MCF 10A (cell line): ENCODE data around the gene ATG4A. TPM values are rescaled to one million over a fixed set of nuclear protein-coding genes. Genes with fewer than 3 reads are reported as not detected.

Experiments used
- Bru-seq: library from RNA; stranded (reverse); fragments of 400-500 nt; gene quantifications from one replicate; lab custom pipeline; 2021; lab: Mats Ljungman, UMichigan
- BruChase-seq, 2 experiments: library from RNA; stranded (reverse); fragments of 400-500 nt; gene quantifications; one replicate each; lab custom pipeline; 2021; lab: Mats Ljungman, UMichigan
- BruUV-seq: library from RNA; stranded (reverse); fragments of 400-500 nt; replicated peaks from 2 replicates; lab custom pipeline; 2021; lab: Mats Ljungman, UMichigan
- CTCF ChIA-PET: fragments of 300-600 bp; sonication (Branson Sonifier 250); formaldehyde crosslinking; extraction: SDS; loops from one replicate; lab custom pipeline; 2021; ENCODE audit warnings: antibody characterized with exemption, inconsistent platforms; lab: Yijun Ruan, JAX
- POLR2A ChIA-PET: fragments of 300-600, 350-650 bp; sonication (Branson Sonifier 250); formaldehyde crosslinking; extraction: SDS; loops from one replicate; lab custom pipeline; 2020; ENCODE audit warnings: antibody characterized with exemption, inconsistent platforms; lab: Yijun Ruan, JAX
- DNase-seq: peaks from one replicate; pipeline ENCODE4 v3.0.0-alpha.2; 2018; ENCODE audit not compliant: unreplicated experiment
- H3K27ac Mint-ChIP-seq: one replicate; pipeline ENCODE4 v1.8.0; 2022; ENCODE audit warnings: mild to moderate bottlenecking, low read depth, mixed read lengths; ENCODE audit not compliant: unreplicated experiment
- H3K27me3 Mint-ChIP-seq: one replicate; pipeline ENCODE4 v1.8.0; 2022; ENCODE audit warnings: mixed read lengths; ENCODE audit not compliant: insufficient read depth, unreplicated experiment
- H3K36me3 Mint-ChIP-seq: one replicate; pipeline ENCODE4 v1.8.0; 2022; ENCODE audit warnings: mild to moderate bottlenecking, moderate library complexity, mixed read lengths; ENCODE audit not compliant: insufficient read depth, unreplicated experiment
- H3K4me1 Mint-ChIP-seq: one replicate; pipeline ENCODE4 v1.8.0; 2022; ENCODE audit warnings: mixed read lengths; ENCODE audit not compliant: insufficient read depth, unreplicated experiment
- H3K4me3 Mint-ChIP-seq: one replicate; pipeline ENCODE4 v1.8.0; 2022; ENCODE audit warnings: mild to moderate bottlenecking, moderate library complexity, mixed read lengths; ENCODE audit not compliant: unreplicated experiment
- H3K9me3 Mint-ChIP-seq: one replicate; pipeline ENCODE4 v1.8.0; 2022; ENCODE audit warnings: mixed read lengths; ENCODE audit not compliant: unreplicated experiment
- intact Hi-C: fragments of 100-400 bp; cut with micrococcal nuclease; formaldehyde crosslinking; loops from 2 replicates; pipeline ENCODE4 v1.14.1; 2022
- long read RNA-seq: library from polyadenylated mRNA; stranded (forward); transcript quantifications from one replicate; pipeline ENCODE4 v2.0.0, GENCODE V29; 2022
- total RNA-seq: library from RNA; stranded (reverse); gene quantifications from 2 replicates; pipeline ENCODE4 v1.2.3, GENCODE V29; 2022
- TF ChIP-seq, protein P1 (sequence below): fragments of 200-600 bp; IDR thresholded peaks from one replicate; pipeline ENCODE4 v1.8.0; 2022; ENCODE audit warnings: antibody characterized with exemption, mild to moderate bottlenecking; ENCODE audit not compliant: unreplicated experiment

The ATG4A gene, protein sequence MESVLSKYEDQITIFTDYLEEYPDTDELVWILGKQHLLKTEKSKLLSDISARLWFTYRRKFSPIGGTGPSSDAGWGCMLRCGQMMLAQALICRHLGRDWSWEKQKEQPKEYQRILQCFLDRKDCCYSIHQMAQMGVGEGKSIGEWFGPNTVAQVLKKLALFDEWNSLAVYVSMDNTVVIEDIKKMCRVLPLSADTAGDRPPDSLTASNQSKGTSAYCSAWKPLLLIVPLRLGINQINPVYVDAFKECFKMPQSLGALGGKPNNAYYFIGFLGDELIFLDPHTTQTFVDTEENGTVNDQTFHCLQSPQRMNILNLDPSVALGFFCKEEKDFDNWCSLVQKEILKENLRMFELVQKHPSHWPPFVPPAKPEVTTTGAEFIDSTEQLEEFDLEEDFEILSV
- total RNA-seq (7.3 and 11.7 TPM in 2 replicates), Bru-seq, nascent RNA (percentile 59 among the genes with signal in this experiment), BruChase-seq, experiment 1, labeled RNA remaining after a 6-hour chase (percentile 57 among the genes with signal in this experiment), BruChase-seq, experiment 2, labeled RNA remaining after a 2-hour chase (percentile 61 among the genes with signal in this experiment)
- long read RNA-seq, transcript ATG4A-203 (13 exons, 2,315 nt), result major isoform, 15 of 37 reads
- long read RNA-seq, transcript ATG4A-204 (14 exons, 2,501 nt), result minor isoform, 5 of 37 reads
- long read RNA-seq, partial matches to known transcripts, result 6 of 37 reads
- long read RNA-seq, other reads (novel, unspliced or antisense), result 11 of 37 reads

GRCh38 chrX:108091264-108091877, at the start of gene ATG4A, which contains the start of gene PSMD10:
ATG4A (plus strand) TSS chrX:108091778; CDS start chrX:108091827, 49 bp downstream.
PSMD10 (minus strand) TSS chrX:108091542; CDS start chrX:108091520, 22 bp downstream.
- Mint-ChIP-seq H3K36me3 (peaks cover 7% of the 10 kb centered on the region), H3K4me1 (no peaks in the 10 kb centered on the region), H3K9me3 (no peaks in the 10 kb centered on the region), H3K4me3 (no peak within 1 kb of the TSS), H3K27me3 (peaks cover 44% of the 10 kb centered on the region), H3K27ac (no peak within 1 kb of the TSS)
- intact Hi-C loops, result no loop called here
- TF ChIP-seq, protein P1, sequence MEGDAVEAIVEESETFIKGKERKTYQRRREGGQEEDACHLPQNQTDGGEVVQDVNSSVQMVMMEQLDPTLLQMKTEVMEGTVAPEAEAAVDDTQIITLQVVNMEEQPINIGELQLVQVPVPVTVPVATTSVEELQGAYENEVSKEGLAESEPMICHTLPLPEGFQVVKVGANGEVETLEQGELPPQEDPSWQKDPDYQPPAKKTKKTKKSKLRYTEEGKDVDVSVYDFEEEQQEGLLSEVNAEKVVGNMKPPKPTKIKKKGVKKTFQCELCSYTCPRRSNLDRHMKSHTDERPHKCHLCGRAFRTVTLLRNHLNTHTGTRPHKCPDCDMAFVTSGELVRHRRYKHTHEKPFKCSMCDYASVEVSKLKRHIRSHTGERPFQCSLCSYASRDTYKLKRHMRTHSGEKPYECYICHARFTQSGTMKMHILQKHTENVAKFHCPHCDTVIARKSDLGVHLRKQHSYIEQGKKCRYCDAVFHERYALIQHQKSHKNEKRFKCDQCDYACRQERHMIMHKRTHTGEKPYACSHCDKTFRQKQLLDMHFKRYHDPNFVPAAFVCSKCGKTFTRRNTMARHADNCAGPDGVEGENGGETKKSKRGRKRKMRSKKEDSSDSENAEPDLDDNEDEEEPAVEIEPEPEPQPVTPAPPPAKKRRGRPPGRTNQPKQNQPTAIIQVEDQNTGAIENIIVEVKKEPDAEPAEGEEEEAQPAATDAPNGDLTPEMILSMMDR, result no peak
- CTCF ChIA-PET, result interaction anchor here (0.6 to 1.8 kb wide), 6 partner anchors 30 to 566 kb away, joined by 3 to 7 read pairs (median 4); no protein-coding TSS in a partner anchor
- POLR2A ChIA-PET, result interaction anchor here (0.6 to 2.4 kb wide), 23 partner anchors 8 to 1288 kb away, joined by 3 to 61 read pairs (median 5); partner anchors contain the start of genes COL4A5 and PRPS1
- DNase-seq, result peak; percentile 96
- no TSS peak for BruUV-seq

GRCh38 chrX:108044554-108045256, 46.9 kb upstream of the ATG4A start, which contains the start of gene VSIG1:
VSIG1 (plus strand) TSS chrX:108045065; CDS start chrX:108045131, 66 bp downstream.
- no TSS peak for BruUV-seq
- H3K27me3 Mint-ChIP-seq, result peaks cover 45% of the 10 kb centered on the region
- no peak within 1 kb of the TSS for H3K27ac Mint-ChIP-seq
- TF ChIP-seq, protein P1, result no peak
- intact Hi-C loops, result no loop called here
- H3K36me3 Mint-ChIP-seq, result no peaks in the 10 kb centered on the region
- no peak within 1 kb of the TSS for H3K4me3 Mint-ChIP-seq
- no peaks in the 10 kb centered on the region for H3K9me3 Mint-ChIP-seq
- CTCF ChIA-PET, result interaction anchor here (0.9 to 1.3 kb wide), 2 partner anchors 8 to 25 kb away, joined by 3 to 4 read pairs; no protein-coding TSS in a partner anchor
- H3K4me1 Mint-ChIP-seq, result no peaks in the 10 kb centered on the region
- POLR2A ChIA-PET, result no interaction called here
- DNase-seq, result no peak

- no peaks in the 10 kb centered on the region for H3K9me3 Mint-ChIP-seq
- peaks cover 66% of the 10 kb centered on the region for H3K27me3 Mint-ChIP-seq
Observed at GRCh38 chrX:108049649-108050048, 41.9 kb upstream of the ATG4A start.

More at GRCh38 chrX:108049649-108050048, 41.9 kb upstream of the ATG4A start:
- DNase-seq, result no peak
- POLR2A ChIA-PET, result no interaction called here
- intact Hi-C loops, result no loop called here
- Mint-ChIP-seq H3K4me3 (no peak overlapping the region), H3K4me1 (no peaks in the 10 kb centered on the region), H3K27ac (no peak overlapping the region), H3K36me3 (no peaks in the 10 kb centered on the region)
- TF ChIP-seq, protein P1, result no peak
- CTCF ChIA-PET, result no interaction called here
- BruUV-seq, result no TSS peak
